HepG2 (cell line): ENCODE measurements around the gene TGFBI. TPM values are rescaled to one million over a fixed set of nuclear protein-coding genes. Genes with fewer than 3 reads are reported as not detected.
A peak's percentile ranks its signal among the peaks of the same experiment; 100 is the strongest.

ENCODE experiments used
- FOXJ3 ChIP-seq: sonication (generic); formaldehyde crosslinking; IDR thresholded peaks from 2 replicates; pipeline ENCODE4 v1.4.0; 2020; ENCODE audit warnings: missing genetic modification reagents, mild to moderate bottlenecking, borderline replicate concordance
- KLF9 ChIP-seq: IDR thresholded peaks from 2 replicates; pipeline ENCODE4 v1.6.1; 2016; ENCODE audit warnings: low read depth
- NCOA5 ChIP-seq: sonication (generic); formaldehyde crosslinking; IDR thresholded peaks from 2 replicates; pipeline ENCODE4 v1.4.0; 2020; ENCODE audit warnings: missing genetic modification reagents
- POGZ ChIP-seq: sonication (generic); formaldehyde crosslinking; IDR thresholded peaks from 2 replicates; pipeline ENCODE4 v1.4.0; 2020; ENCODE audit warnings: mild to moderate bottlenecking, missing genetic modification reagents
- SP5 ChIP-seq: IDR thresholded peaks from 2 replicates; pipeline ENCODE4 v1.6.1; 2016; ENCODE audit warnings: low read depth, borderline replicate concordance
- TEAD2 ChIP-seq: sonication (generic); formaldehyde crosslinking; IDR thresholded peaks from 2 replicates; pipeline ENCODE4 v1.9.0; 2021; ENCODE audit warnings: missing genetic modification reagents
- polyA plus RNA-seq, 8 experiments: library from polyadenylated mRNA; depleted of rRNA in 3 of 8; stranded (reverse) in 7 of 8; unstranded in 1 of 8; fragments of >200 nt; fragmentation: Illumina TruSeq in 4 of 8; extraction: Trizol in 4 of 8; gene quantifications; 2 replicates each; pipeline versions ENCODE4 v1.2.1 to v1.2.3, GENCODE V29; 2011 to 2016; ENCODE audit warnings: low read depth in 4 of 8, missing spikeins in 1 of 8, mixed read lengths in 1 of 8; ENCODE audit not compliant: insufficient read depth in 1 of 8
- total RNA-seq, 5 experiments: library from RNA; depleted of rRNA; stranded (reverse); fragments of >200 nt; fragmentation: Illumina TruSeq; extraction: Trizol; gene quantifications; 2 replicates each; pipeline ENCODE4 v1.2.3, GENCODE V29; 2016; ENCODE audit warnings: low read depth in 1 of 5
- TF ChIP-seq, protein P1 (sequence below), 2 experiments: sonication (generic) in 1 of 2; formaldehyde crosslinking in 1 of 2; IDR thresholded peaks; 2 replicates each; pipeline versions ENCODE4 v1.4.0 to v1.6.1; 2016 to 2020; ENCODE audit warnings: borderline replicate concordance in 1 of 2, low read depth in 1 of 2, mild to moderate bottlenecking in 1 of 2, missing genetic modification reagents in 1 of 2
- TF ChIP-seq, protein P2 (sequence below), 2 experiments: fragments of 450-650 bp in 1 of 2; sonication (generic) in 1 of 2; formaldehyde crosslinking in 1 of 2; IDR thresholded peaks; 2 replicates each; pipeline versions ENCODE4 v1.6.1 to v1.8.0; 2016 to 2022; ENCODE audit warnings: antibody characterized with exemption in 1 of 2, mild to moderate bottlenecking in 1 of 2, missing genetic modification reagents in 1 of 2
- TF ChIP-seq, protein P3 (sequence below): IDR thresholded peaks from 2 replicates; pipeline ENCODE4 v1.6.1; 2016; ENCODE audit warnings: low read depth

The TGFBI gene
- total and polyA plus RNA-seq, 2 of the 13 experiments (the other 11 are each of a cell fraction or from before 2014, with no cell fraction given) = 275 to 457 TPM

- TF ChIP-seq, protein P1, sequence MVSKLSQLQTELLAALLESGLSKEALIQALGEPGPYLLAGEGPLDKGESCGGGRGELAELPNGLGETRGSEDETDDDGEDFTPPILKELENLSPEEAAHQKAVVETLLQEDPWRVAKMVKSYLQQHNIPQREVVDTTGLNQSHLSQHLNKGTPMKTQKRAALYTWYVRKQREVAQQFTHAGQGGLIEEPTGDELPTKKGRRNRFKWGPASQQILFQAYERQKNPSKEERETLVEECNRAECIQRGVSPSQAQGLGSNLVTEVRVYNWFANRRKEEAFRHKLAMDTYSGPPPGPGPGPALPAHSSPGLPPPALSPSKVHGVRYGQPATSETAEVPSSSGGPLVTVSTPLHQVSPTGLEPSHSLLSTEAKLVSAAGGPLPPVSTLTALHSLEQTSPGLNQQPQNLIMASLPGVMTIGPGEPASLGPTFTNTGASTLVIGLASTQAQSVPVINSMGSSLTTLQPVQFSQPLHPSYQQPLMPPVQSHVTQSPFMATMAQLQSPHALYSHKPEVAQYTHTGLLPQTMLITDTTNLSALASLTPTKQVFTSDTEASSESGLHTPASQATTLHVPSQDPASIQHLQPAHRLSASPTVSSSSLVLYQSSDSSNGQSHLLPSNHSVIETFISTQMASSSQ (IDR thresholded peaks at IDR 0.05; ENCODE audit: low read depth) = peak; percentile 77
- TF ChIP-seq, protein P1 (CRISPR knock-in tag; IDR thresholded peaks at IDR 0.05; ENCODE audit: borderline replicate concordance) = peak; percentile 94
- TF ChIP-seq POGZ (CRISPR knock-in tag) (peak; percentile 92), FOXJ3 (CRISPR knock-in tag) (peak; percentile 98), TEAD2 (no peak), NCOA5 (CRISPR knock-in tag) (no peak), SP5 (CRISPR knock-in tag) (peak; percentile 62; the same call in 1 of the 2 replicates), KLF9 (CRISPR knock-in tag) (peak; percentile 77; the same call in 1 of the 2 replicates)
- TF ChIP-seq, protein P2, sequence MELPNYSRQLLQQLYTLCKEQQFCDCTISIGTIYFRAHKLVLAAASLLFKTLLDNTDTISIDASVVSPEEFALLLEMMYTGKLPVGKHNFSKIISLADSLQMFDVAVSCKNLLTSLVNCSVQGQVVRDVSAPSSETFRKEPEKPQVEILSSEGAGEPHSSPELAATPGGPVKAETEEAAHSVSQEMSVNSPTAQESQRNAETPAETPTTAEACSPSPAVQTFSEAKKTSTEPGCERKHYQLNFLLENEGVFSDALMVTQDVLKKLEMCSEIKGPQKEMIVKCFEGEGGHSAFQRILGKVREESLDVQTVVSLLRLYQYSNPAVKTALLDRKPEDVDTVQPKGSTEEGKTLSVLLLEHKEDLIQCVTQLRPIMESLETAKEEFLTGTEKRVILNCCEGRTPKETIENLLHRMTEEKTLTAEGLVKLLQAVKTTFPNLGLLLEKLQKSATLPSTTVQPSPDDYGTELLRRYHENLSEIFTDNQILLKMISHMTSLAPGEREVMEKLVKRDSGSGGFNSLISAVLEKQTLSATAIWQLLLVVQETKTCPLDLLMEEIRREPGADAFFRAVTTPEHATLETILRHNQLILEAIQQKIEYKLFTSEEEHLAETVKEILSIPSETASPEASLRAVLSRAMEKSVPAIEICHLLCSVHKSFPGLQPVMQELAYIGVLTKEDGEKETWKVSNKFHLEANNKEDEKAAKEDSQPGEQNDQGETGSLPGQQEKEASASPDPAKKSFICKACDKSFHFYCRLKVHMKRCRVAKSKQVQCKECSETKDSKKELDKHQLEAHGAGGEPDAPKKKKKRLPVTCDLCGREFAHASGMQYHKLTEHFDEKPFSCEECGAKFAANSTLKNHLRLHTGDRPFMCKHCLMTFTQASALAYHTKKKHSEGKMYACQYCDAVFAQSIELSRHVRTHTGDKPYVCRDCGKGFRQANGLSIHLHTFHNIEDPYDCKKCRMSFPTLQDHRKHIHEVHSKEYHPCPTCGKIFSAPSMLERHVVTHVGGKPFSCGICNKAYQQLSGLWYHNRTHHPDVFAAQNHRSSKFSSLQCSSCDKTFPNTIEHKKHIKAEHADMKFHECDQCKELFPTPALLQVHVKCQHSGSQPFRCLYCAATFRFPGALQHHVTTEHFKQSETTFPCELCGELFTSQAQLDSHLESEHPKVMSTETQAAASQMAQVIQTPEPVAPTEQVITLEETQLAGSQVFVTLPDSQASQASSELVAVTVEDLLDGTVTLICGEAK (IDR thresholded peaks at IDR 0.05) = no peak
- TF ChIP-seq, protein P2 (CRISPR knock-in tag; IDR thresholded peaks at IDR 0.05) = no peak
- TF ChIP-seq, protein P3, sequence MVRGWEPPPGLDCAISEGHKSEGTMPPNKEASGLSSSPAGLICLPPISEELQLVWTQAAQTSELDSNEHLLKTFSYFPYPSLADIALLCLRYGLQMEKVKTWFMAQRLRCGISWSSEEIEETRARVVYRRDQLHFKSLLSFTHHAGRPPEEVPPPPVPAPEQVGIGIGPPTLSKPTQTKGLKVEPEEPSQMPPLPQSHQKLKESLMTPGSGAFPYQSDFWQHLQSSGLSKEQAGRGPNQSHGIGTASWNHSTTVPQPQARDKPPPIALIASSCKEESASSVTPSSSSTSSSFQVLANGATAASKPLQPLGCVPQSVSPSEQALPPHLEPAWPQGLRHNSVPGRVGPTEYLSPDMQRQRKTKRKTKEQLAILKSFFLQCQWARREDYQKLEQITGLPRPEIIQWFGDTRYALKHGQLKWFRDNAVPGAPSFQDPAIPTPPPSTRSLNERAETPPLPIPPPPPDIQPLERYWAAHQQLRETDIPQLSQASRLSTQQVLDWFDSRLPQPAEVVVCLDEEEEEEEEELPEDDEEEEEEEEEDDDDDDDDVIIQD (CRISPR knock-in tag) = peak; percentile 93
Observed at GRCh38 chr5:136058039-136058971, 29.5 kb downstream of the TGFBI start (continued).
